Fibroblast of pulmonary artery (primary cell): ENCODE measurements around the gene CAD.
A peak's percentile ranks its signal among the peaks of the same experiment; 100 is the strongest.

Experiments used
- DNase-seq: peaks from one replicate; pipeline ENCODE4 v3.0.0-alpha.2; 2010; ENCODE audit warnings: low read depth
- H3K4me3 ChIP-seq: replicated peaks from 2 replicates; pipeline ENCODE4 v1.5.1; 2011; ENCODE audit warnings: low read depth, mild to moderate bottlenecking, control low read depth, low read length, moderate library complexity
- TF ChIP-seq, protein P1 (sequence below): IDR thresholded peaks from 2 replicates; pipeline ENCODE4 v1.5.1; 2011; ENCODE audit warnings: mild to moderate bottlenecking, control low read depth, low read length, inconsistent platforms; ENCODE audit errors: missing control alignments

The CAD gene

DNA sequence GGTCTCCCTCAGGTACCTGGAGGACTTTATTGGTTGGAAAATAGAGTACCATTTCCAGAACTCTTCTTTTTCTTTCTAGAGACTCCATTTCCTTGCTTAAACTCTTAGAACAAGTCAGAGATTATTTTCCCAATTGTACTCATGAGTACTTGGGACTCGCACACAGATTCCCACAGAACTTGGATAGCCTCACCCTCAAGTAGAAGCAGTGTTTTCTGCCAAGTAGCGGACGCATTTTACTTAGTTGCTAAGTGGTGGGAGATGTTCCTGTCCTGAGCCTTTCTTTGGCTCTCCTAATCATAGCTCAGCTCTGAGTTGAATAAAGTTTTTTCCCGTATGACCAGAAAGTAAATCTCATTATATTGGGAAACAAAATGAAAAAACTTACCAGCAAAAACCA is 28.5 kb downstream of the CAD start:
- no peak for DNase-seq
- H3K4me3 ChIP-seq, result no peak overlapping the region
- TF ChIP-seq, protein P1, sequence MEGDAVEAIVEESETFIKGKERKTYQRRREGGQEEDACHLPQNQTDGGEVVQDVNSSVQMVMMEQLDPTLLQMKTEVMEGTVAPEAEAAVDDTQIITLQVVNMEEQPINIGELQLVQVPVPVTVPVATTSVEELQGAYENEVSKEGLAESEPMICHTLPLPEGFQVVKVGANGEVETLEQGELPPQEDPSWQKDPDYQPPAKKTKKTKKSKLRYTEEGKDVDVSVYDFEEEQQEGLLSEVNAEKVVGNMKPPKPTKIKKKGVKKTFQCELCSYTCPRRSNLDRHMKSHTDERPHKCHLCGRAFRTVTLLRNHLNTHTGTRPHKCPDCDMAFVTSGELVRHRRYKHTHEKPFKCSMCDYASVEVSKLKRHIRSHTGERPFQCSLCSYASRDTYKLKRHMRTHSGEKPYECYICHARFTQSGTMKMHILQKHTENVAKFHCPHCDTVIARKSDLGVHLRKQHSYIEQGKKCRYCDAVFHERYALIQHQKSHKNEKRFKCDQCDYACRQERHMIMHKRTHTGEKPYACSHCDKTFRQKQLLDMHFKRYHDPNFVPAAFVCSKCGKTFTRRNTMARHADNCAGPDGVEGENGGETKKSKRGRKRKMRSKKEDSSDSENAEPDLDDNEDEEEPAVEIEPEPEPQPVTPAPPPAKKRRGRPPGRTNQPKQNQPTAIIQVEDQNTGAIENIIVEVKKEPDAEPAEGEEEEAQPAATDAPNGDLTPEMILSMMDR, result no peak

DNA sequence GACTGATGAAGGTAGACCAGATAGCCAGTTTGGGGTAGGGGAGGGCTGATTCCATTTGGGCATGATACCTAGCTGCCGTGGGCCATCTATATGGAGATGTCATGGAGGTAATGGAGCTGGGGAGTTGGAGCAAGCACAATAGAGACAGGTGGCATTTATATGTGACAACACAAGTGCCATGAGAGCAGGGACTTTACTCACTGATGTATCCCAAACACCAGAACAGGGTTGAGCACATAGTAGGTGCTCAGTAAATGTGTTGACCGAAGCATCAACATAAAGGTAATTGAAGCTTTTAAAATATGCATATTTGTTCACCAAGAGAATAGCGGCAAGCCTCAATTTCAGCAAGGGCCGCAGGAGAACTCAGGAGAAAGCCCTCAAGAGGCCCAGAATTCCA is 30.7 kb downstream of the CAD start:
- no peak overlapping the region for H3K4me3 ChIP-seq
- no peak for DNase-seq
- TF ChIP-seq, protein P1, result no peak

DNA sequence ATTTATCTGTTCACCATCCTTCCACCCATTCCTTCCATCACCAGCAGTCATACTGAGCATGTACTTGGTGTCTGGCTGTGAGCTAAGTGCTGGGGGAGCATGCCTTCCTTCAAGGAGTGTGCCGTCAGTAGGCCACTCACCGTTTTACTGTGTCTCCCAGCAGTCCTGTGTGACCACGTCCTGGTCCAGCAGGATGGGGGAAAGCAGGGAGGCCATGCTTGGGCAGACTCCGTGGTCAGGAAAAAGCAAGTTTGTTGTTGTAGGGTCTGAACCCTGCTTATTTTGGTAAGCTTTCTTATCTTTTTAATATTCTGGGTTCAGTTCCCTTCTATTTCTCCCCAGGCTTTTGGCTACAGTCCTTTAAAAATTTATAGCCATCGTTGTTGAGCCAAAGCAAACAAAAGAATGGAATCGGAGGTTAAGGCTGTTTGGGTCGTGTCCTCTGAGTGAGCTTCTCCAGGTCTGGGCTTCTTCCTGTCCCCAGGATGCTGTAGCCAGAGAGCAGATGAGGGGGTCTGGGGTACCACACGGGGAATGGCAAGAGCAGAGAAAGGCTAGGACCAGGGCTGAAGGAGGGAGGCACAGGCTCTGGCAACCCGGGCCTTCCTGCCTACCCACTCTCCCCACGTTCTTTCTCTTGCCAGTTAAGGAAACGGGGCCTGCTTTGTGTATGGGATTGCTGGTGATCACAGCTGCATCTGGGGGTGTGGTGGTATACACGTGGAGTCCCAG is 32.2 kb downstream of the CAD start:
- H3K4me3 ChIP-seq, result no peak overlapping the region
- no peak for DNase-seq
- TF ChIP-seq, protein P1, result no peak

DNA sequence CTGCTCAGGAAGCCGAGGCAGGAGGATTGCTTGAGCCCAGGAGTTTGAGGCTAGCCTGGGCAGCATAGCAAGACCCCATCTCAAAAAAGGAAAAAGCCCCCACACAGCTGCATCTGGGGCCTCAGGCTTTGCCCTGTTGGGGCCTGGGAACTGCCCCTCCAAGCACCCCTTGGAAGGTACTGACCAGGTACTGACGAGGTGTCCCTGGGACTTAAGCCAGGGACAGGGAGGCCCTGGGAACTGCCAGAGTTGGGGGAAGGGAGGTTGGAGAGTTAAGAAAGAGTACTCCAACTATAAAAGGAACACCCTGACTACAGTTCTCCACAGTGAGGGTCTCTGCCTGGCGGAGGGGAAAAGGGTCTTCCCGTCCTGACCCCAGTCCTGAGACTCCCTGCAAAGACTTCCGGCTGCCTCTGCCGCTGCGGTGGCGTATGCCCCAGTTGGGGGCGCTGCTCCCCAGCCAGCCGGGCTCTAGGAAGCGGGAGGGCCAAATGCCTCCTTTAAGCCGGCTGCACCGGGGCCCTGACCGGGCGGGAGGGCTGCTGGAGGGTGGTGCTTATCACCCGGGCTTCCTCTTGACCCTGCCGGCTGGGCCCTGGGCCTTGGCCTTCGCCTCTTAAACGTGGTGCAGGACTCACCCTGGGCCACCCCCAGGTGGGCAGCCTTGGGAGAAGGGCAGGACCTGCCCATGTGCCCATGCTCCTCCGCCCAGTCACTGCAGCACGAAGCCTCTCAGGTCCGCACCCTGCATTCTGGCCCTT is 32.9 kb downstream of the CAD start:
- TF ChIP-seq, protein P1, result peak; percentile 76
- no peak overlapping the region for H3K4me3 ChIP-seq
- DNase-seq, result peak; percentile 50

DNA sequence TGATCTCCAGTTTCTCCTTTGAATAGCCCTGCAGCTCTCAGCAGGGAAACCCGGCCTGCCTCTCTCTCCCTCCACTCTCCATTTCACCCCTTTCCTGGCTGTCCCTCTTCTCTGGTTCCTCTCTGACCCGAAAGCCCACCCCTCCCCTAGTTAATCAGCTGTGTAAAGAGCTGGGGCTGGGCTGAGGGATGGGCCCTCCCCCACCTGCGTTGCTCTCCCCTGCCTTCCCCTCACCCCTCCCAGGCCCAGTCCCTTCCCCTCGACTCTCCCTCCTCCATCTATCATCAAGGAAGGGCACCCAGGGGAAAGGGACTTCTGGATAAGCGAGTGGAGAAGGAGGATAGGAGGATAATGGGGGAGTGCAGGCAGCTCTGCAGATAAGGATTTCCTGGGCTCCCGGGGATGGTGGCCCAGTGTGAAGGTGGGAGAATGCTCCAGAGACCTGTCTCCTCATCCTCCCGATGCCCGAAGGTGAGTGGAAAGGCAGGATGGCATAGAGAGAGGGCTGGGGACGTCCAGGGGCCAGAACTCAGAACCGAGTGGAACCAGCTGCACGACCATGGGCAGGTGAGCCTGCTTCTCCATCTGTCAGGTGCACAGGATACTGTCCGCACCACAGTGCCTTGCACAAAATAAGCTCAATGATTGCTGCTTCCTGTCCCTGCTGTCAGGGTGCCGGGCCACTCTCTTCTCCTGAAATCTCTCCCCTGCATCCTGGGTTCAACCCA is 33.6 kb downstream of the CAD start:
- DNase-seq, result no peak
- no peak overlapping the region for H3K4me3 ChIP-seq
- TF ChIP-seq, protein P1, result no peak

DNA sequence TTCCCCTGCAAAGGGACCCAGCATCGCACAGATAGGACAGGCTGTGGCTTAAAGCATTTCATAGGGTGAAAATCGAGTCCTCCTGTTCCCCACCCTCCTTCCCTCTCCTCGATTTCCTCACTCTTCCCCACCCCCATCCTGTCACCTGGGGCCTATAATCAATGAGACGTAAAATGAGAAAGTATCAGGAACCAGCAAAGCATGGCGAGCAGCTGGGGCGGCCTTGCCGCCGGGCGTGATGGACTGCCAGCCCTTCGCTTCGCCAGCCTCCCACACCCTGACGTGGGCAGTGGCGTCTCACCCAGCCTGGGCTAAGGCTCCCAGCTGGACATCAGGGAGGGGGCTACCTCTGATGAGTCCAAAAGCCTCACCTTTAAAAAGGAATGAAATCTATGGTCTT is 34.6 kb downstream of the CAD start:
- no peak for DNase-seq
- H3K4me3 ChIP-seq, result no peak overlapping the region
- TF ChIP-seq, protein P1, result no peak
